GM12891 (cell line): ENCODE data around the gene PLLP.

Source experiments
- DNase-seq: peaks from one replicate; pipeline ENCODE4 v3.0.0; 2011; ENCODE audit warnings: low spot score; ENCODE audit not compliant: insufficient read length
- FAIRE-seq: peaks from 2 replicates; lab custom pipeline; 2011; peaks lifted over from hg19 to GRCh38; lab: Jason Lieb, UNC
- PAX5 ChIP-seq: IDR thresholded peaks from 2 replicates; pipeline ENCODE4 v1.6.1; 2011; ENCODE audit warnings: low read length, moderate library complexity, mild to moderate bottlenecking; ENCODE audit not compliant: insufficient read depth, severe bottlenecking
- POLR2A ChIP-seq: IDR thresholded peaks from 2 replicates; pipeline ENCODE4 v1.6.1; 2011; ENCODE audit warnings: low read depth, low read length, control low read depth
- POLR2AphosphoS5 ChIP-seq: IDR thresholded peaks from 2 replicates; pipeline ENCODE4 v1.6.1; 2011; ENCODE audit warnings: low read depth, low read length, control low read depth
- POU2F2 ChIP-seq: IDR thresholded peaks from 2 replicates; pipeline ENCODE4 v1.6.1; 2011; ENCODE audit warnings: low read depth, mild to moderate bottlenecking, control low read depth, low read length, moderate library complexity
- SPI1 ChIP-seq: IDR thresholded peaks from 2 replicates; pipeline ENCODE4 v1.6.1; 2011; ENCODE audit warnings: low read depth, low read length, control low read depth
- TAF1 ChIP-seq: IDR thresholded peaks from 2 replicates; pipeline ENCODE4 v1.6.1; 2011; ENCODE audit warnings: low read depth, low read length, control low read depth

The PLLP gene

GRCh38 chr16:57265850-57266530 is 18.5 kb downstream of the PLLP start:
- DNase-seq (no peak), FAIRE-seq (no peak)
- TF ChIP-seq SPI1 (no peak), TAF1 (no peak), PAX5 (no peak), POLR2AphosphoS5 (no peak), POU2F2 (no peak), POLR2A (no peak)

DNA sequence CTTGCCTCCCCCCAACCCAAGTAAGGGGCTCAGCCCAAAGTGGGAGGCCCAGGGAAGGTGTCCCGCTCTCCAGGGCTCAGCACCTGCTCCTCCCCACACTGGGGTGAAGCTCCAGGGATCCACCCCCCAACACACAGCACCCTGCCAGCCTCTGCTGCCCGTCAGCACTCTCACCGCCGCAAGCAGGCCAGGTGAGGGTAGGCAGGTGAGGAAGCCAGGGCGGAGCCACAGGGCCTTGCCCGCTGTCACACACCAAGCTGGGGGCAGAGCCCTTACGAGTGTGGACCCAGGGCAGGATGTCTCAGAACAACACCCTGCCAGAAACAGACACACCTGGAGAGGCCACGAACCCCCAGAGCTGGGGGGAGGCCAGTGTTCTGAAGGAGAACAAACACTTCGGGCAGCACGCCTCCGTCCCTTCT is 19.5 kb downstream of the PLLP start:
- FAIRE-seq: no peak
- DNase-seq: no peak
- TF ChIP-seq POU2F2 (no peak), TAF1 (no peak), POLR2A (no peak), POLR2AphosphoS5 (no peak), PAX5 (no peak), SPI1 (no peak)

DNA sequence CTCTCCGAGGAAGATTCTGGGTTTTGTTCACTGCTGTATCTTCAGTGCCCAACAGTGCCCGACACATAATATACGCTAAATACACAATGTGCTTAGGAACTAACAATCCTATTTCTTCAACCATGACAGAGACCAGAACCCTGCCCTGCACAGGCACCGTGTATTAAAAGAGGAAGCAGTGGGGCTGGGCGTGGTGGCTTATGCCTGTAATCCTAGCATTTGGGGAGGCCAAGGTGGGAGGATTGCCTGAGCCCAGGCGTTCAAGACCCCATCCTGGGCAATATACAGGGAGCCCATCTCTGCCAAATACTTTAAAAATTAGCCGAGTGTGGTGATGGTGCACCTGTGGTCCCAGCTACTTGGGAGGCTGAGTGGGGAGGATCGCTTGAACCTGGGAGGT is 20.1 kb downstream of the PLLP start:
- TF ChIP-seq POU2F2: no peak
- no peak for TF ChIP-seq POLR2AphosphoS5
- TF ChIP-seq PAX5: no peak
- no peak for TF ChIP-seq TAF1
- DNase-seq: no peak
- FAIRE-seq: no peak

DNA sequence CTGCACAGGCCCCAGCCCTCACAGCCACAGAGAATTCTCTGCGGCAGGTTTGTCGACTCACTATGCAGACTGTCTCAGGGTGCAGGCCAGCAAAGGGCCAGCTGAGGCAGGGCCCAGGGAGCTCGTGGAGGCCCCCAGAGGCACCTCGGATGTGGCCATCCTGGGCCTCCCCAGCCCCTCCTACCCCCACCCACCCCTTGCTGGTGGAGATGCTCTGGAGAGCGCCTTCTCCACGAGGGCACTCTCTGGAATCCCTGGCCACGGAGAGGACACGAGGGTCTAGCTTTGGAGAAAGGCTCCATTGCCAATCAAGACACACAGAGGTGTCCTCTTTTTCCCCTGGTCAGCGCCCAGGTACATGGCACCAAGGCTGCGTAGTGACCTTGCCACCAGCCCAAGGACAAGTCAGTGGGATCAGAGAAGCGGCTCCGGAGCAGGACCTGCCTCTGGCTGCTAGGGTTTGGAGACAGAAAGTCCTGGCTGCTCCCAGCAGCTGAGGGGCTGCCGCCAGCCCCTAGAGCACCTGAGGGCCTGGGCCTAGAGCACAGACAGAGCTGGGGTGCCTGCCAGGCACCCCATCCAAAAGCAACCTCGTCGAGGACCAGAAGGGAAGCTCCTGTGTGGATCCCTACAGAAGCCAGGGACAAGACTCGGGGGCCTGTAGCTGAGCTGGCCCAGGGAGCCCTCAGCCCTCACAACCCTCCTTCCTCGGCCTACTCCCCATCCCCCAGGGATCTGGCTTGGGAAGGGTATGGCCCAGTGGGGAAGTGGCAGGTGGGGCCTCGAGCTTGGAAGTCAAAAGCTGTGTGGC is 20.7 kb downstream of the PLLP start:
- FAIRE-seq (no peak), DNase-seq (no peak)
- TF ChIP-seq TAF1: no peak
- TF ChIP-seq POLR2A: no peak
- no peak for TF ChIP-seq POLR2AphosphoS5
- TF ChIP-seq PAX5: no peak
- TF ChIP-seq SPI1: no peak
- TF ChIP-seq POU2F2: no peak

DNA sequence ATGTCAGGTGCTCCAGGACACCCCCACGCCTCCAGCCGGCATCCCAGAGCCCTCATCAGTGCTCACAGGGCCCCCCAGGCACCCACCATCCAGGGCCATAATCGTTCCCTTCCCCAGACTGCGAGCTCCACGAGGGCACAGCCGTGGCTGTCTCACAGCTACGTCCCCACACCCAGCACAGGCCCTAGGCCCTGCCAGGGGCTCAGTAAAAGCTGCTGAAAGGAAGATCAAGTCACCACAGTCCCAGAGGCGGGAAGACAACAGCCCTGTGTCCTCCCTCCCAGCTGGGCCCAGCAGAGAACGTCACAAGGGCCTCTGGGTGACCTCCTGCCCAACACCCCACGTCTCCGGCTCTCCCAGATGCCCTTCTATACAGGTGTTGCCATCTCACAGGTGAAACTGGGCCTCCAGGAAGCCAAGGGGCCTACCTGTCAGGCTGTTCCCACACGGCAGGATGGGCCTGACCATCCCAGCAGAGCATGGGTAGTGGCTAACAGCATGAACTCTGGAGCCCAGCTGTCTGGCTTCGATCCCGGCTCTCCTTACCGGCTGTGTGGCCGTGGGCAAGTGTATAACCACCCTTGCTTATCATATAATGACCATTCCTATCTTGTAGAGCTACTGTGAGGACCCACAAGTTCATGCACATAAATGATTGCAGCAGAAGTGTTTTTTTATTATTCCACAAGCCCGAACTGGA is 21.5 kb downstream of the PLLP start:
- FAIRE-seq: no peak
- TF ChIP-seq POLR2AphosphoS5: no peak
- TF ChIP-seq TAF1: no peak
- no peak for TF ChIP-seq SPI1
- DNase-seq: no peak

DNA sequence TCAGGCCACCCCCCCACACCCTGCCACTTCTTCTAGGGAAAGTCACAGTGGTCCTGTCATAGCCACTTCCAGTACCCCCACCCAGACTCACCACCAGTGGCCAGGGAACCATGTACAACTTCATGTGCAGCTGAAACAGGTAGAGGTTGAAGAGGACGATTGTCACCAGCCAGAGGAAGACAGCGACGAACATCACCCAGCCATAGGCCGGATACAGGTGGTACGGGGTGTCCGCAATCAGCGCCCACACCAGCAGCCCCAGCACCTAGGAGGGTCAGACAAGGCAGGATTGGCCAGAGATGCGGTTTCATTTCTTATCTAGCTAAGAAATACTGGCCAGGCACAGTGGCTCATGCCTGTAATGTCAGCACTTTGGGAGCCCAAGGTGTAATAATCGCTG is 22.7 kb downstream of the PLLP start:
- FAIRE-seq: no peak
- no peak for TF ChIP-seq POU2F2
- no peak for TF ChIP-seq SPI1
- TF ChIP-seq POLR2A: no peak
- no peak for TF ChIP-seq POLR2AphosphoS5
- no peak for TF ChIP-seq PAX5
- TF ChIP-seq TAF1: no peak

GRCh38 chr16:57260294-57260929 is 24.1 kb downstream of the PLLP start:
- DNase-seq (no peak), FAIRE-seq (peak; percentile 72)
- no peak for TF ChIP-seq TAF1
- no peak for TF ChIP-seq PAX5
- no peak for TF ChIP-seq POLR2A
- TF ChIP-seq POLR2AphosphoS5: no peak
- no peak for TF ChIP-seq POU2F2
- no peak for TF ChIP-seq SPI1

More for the DNA sequence above, 22.7 kb downstream of the PLLP start:
- no peak for DNase-seq

GRCh38 chr16:57258910-57259475 is 25.5 kb downstream of the PLLP start:
- DNase-seq (no peak), FAIRE-seq (no peak)
- TF ChIP-seq POU2F2: no peak
- TF ChIP-seq POLR2AphosphoS5: no peak
- no peak for TF ChIP-seq TAF1
- no peak for TF ChIP-seq POLR2A
- TF ChIP-seq SPI1: no peak

- DNase-seq (no peak), FAIRE-seq (no peak)
- TF ChIP-seq TAF1 (no peak), POLR2AphosphoS5 (no peak), SPI1 (no peak), POLR2A (no peak), POU2F2 (no peak), PAX5 (no peak)
Measured at GRCh38 chr16:57258226-57258909, 26.1 kb downstream of the PLLP start.
